Measurements from ENCODE around the gene TBC1D8. TPM values are rescaled to one million over a fixed set of nuclear protein-coding genes. Genes with fewer than 3 reads are reported as not detected.

The TBC1D8 gene
- polyA plus RNA-seq, 3 donors, result 25.8 to 44.6 (median 41.0) TPM

DNA sequence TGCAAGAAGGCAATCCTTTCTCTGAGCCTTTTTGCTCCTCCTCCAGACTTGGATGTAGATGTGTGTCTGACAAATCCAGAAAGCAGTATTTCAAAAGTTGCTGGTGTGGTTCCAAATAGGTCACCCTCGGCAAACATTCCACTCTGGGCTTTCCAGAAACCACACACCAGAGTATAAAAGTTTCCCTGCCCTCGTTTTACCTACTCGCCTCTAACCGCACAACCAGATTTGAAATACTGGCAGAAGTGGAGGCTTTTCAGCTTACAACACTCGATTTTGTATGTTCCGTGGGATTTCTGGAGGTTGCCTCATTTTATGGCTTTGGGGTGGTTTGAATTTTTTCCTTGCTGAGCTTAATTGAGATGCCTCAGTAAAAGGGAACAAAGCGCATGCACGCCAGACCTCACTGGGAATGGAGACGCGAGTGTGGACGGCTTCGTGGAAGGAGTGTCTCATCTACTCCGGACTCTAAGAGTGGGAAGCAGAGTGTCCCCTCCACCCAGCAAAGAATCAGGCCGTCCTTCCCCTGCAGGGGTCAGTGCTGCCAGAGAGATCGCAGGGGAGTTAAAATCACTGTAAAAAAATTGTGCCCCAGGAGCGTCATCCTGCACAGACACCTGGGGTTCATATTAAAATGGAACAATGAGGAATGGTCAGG, 193.1 kb downstream of the TBC1D8 start:
- DNase-seq, result no peak

Other genes with a start within 250 kb of the TBC1D8 start
- 1,000 to 10,000 TPM; 2,438 to 2,978 (median 2,800) TPM for gene RPL31, start 149.1 kb downstream of the TBC1D8 start, polyA plus RNA-seq (ENCODE audit: insufficient read length in 3 of 3)
- 10 to 100 TPM; 49.8 to 61.3 (median 60.1) TPM for gene CNOT11, start 101.5 kb upstream of the TBC1D8 start, polyA plus RNA-seq (ENCODE audit: insufficient read length in 3 of 3)
- gene RNF149, start 157.3 kb upstream of the TBC1D8 start, polyA plus RNA-seq (ENCODE audit: insufficient read length in 3 of 3), result 10 to 100 TPM; 35.2 to 64.6 (median 59.6) TPM
- under 1 TPM; 0.37 to 0.96 (median 0.55) TPM for gene CREG2, start 236.1 kb upstream of the TBC1D8 start, polyA plus RNA-seq (ENCODE audit: insufficient read length in 3 of 3)

Data from renal pelvis (tissue), 4 donors.